ENCODE results near the gene ATP6V1F.

Gene ATP6V1F

DNA sequence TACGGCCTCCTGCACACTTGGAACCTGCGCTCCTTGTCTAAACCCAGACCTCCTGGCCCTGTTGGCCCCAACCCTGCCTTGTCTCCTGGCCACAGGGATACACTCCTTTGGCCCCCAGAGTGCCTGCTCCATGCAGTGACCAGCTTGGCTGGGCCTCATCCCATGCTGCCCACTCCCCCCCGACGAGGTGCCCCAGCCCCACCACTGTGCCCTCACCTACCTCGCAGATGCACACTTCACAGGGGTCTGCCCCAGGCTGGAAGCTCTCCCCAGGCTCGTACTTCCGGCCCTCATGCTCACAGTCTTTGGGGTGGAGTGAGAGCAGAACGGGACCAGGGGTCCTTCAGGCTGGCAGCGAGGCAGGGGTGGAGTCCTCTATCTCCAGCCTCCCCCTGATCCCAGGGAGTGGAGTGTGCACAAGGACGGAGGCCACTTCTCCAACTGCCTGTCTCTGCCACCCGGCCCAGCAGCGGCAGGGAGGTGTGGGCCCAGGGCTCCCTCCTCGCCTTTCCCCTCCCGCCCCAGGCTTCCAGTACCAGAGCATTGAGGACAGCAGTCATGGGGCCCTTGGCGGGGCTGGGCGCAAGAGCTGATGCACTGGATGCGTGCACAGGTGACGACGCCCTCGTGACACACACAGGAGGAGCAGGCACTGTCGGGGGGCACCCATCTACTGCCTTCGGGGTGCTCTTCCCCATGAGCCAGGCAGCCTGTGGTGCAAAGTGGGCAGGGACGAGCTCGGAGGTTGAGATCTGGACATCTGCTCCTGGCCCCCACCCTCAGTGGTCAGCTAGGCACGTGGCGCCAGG, 22.1 kb downstream of the ATP6V1F start:
- FAIRE-seq, result no peak

GRCh38 chr7:128885370-128886187, 22.9 kb downstream of the ATP6V1F start:
- FAIRE-seq, result no peak

DNA sequence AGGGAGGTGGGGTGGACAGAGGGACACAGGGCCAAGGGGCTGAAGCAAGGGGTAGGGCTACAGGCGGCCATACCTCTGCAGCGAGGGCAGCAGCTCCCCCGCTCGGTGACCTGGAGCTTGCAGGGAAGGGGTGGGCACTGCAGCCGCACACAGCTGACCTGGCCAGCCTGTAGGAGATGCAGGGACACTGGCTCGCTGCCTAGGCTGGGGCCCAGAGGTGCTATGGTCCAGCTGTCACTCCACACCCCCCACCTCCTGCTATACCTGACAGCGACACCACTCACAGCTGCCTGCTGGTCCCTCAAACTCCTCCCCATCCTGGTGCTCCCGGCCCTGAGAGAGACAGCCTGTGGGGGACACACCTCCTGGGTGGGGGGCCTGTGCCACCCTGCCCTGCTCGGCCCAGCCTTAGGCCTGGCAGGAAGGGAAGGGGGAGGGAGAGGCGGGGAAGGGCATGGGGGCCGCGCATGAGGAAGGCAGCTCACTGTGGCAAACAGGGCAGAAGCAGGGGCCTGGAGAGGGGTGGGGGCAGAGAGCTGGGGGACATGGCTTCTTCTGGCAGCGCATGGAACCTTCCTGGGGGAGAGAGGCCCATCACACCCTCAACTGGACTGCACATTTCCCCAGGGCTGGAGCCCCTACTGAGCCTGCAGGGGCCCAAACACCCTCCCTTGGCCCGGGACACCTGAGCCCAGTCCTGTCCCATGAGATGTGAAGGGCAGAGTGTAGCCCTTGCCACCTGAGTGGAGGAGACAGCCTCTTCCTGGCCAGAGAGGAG, 23.9 kb downstream of the ATP6V1F start:
- no peak for FAIRE-seq

GRCh38 chr7:128887169-128888038, 24.7 kb downstream of the ATP6V1F start:
- FAIRE-seq, result no peak

DNA sequence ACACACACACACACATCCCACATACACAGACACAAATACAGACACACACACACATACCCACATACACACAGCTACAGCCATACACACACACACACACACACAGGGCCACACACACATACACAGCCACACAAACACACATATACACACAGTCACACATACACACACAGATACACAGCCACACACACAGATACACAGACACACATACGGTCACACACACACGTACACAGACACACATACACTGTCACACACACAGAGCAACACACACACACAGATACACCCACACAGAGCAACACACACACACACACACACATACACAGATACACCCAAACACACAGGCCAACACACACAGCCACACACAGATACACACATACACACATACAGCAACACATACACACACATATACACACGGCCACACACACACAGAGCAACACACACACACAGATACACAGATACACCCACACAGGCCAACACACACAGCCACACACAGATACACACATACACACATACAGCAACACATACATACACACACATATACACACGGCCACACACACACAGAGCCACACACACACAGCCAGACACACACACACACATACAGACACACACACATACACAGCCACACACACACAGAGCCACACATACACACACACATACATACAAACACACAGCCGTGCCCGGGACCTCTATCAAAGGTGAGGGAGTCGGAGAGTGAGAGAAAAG, 25.5 kb downstream of the ATP6V1F start:
- FAIRE-seq, result no peak

DNA sequence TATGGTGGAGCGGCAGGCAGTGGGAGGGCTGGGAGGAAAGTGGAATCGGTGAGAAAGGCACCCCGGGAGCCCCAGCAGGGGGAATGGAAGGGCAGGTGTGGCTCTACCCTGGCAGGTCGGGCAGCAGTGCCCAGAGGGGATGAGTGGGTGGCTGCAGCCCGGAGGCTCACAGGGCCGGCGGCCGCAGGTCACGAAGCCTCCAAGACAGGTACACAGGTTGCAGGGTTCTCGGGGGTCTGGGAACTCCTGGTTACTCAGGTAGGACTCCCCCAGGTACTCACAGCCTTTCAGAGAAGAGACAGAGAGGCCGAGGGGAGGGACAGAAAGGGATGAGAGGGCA, 26.1 kb downstream of the ATP6V1F start:
- FAIRE-seq, result no peak

GRCh38 chr7:128889121-128889520, 26.5 kb downstream of the ATP6V1F start:
- FAIRE-seq, result no peak

DNA sequence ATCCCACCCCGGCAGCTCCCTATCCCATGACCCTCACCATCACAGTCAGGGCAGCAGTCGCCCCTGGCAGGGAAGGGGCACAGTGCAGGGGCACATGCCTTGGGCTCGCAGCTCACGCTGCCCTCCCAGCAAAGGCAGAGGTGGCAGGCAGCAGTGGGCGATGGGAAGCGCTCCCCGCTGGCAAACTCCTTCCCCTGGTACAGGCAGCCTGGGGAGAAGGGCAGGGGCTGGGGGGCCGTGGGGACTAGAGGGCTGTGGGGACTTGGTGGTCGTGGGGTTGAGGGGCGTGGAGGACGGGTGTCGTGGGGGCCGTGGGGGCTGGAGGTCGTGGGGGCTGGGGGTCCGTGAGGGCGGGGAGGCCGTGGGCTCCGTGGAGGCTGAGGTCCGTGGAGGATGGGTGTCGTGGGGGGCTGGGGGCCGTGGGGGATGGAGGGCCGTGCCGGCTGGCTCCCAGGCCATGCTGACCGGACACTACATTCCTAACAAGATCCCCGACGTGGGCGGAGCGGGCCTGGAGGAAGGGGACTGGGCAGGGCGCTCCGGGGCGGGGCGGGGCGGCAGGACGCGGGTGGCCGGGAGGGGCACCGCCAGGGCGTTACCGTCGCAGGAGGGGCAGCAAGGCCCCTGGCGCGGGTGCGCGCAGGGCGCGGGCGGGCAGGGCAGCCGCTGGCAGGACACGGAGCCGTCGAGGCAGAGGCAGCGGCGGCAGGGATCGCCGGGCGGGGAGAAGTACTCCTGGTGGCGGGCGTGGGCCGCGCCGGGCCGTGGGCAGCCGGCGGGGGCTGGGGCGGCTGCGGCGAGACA, 27.9 kb downstream of the ATP6V1F start:
- FAIRE-seq, result no peak

- FAIRE-seq, result no peak
Measured at GRCh38 chr7:128891110-128891941, 28.7 kb downstream of the ATP6V1F start.

DNA sequence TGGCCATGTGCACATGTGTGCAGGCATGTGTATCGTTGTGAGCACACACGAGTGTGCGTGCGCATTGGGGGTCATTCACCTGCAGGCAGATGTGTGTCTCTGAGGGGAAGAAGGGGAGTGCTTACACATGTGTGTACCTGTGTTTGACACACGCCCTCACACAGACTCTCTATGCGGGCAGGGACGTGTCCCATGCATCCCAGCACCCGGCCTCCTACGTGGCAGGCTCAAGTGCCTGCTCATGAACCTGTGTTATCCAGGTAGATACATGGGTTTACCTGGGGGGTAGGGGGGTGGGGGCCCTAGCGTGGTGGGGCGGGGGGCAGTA, 29.2 kb downstream of the ATP6V1F start:
- FAIRE-seq, result no peak

DNA sequence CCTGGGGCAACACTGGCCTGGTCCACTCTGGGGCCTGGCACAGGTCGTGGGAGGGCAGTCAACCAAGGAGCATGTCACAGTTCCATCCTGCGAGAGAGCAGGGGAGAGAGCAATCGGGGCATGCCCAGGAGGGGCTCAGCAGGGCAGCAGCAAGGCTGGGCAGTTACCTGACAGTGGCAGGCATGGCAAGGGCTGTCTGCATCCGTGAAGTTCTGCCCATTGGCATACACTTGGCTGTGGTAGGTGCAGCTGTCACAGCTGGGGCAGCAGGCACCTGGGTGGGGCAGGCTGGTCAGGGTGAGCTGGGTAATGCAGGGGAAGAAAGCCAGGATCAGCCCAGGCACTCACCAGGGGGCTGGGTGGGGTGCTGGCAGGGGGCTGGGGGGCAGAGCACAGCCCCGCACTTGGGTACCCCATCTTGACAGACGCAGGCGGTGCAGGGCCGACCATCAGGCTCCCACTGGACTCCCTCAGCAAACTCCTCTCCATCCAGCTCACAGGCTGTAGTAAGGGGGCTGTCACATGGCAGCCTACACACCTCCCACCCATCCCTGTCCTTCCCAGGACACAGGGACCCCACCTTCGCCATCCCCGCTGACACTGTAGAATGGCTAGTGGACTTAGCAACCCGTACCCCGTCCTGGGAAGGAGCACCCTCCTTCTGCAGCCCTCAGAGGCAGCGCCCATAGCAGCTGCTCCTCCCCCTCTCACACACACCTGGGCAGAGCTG, 30.0 kb downstream of the ATP6V1F start:
- no peak for FAIRE-seq

GRCh38 chr7:128893251-128894100, 30.8 kb downstream of the ATP6V1F start:
- no peak for FAIRE-seq

DNA sequence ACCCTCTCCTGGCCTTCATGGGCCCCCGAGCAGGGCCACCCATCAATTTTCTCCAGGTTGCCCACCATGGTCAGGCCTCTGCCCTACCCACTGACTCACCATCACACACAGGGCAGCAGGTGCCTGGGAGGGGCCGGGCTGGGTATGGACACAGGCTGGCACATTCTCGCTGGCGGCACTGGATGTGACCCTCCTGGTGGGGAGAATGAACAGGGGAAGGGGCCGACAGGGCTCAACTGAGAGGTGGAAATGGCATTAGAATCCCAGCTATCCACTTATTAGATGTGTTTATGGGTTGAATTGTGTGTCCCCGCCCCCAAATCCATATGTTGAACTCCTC, 31.4 kb downstream of the ATP6V1F start:
- FAIRE-seq, result no peak

- no peak for FAIRE-seq
Measured at GRCh38 chr7:128895320-128895719, 32.7 kb downstream of the ATP6V1F start.

- no peak for FAIRE-seq
Measured at GRCh38 chr7:128899392-128899791, 36.7 kb downstream of the ATP6V1F start.

DNA sequence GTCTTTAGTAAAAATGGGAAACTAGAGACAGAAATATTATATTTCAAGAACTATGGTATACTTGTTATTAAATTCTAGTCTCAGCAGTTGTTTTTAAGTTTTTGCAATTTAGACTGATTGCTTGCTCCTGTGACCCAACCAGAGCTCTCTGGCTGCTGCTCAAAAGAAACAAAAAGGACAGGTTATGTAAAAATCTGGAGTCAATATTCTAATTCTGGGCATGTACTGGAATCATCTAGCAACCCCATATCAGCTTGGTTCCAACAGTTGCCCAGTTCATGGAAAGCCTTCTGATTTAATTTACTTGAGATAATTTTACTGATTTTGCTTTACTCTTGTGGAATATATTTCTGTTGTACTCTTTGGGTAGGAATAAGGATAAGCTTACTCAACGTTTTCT, 37.6 kb downstream of the ATP6V1F start:
- no peak for FAIRE-seq

DNA sequence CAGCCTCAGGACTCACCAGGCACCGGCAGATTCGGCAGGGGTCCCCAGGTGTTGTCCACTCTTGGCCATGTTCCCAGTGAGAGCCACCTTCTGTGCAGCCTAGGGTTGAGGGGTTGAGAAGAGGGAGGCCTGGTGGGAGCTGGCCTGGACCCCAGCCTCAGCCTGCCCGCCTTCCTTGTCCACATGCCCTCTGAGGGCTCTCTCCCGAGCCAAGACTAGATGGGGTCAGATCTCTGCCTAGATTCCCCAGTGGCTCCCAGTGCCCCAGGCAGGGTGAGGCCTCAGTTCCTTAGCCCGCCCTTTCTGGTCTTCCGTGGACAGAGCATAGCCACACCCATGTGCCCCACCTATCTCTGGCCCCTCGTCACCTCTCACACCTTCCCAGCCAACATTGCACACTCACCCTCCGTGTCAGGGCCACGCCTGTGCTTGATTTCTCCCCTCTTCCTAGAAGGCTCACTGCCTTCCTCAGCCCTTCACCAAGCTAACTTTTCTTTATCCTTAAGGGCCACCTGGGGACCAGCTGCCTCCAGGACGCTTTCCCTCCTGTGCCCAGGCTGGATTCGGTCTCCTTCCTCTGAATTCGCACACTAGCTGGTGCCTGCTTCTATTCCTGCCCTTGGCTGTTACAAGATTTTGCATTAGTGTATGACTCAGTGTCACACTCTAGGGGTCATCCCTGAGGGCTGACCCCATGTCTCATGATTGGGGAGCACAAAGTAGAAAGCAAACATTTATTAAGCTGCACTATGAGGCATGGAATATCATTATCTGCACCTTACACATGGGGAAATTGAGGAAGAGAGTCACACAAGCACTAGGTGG, 40.3 kb downstream of the ATP6V1F start:
- FAIRE-seq, result no peak
